ENCODE results near the gene ERCC2.
"Not testable (repeated sequence)": the region's sequence is repeated elsewhere in the genome, so short reads cannot be mapped to it uniquely, and the experiment has no call there.

ERCC2 gene

DNA sequence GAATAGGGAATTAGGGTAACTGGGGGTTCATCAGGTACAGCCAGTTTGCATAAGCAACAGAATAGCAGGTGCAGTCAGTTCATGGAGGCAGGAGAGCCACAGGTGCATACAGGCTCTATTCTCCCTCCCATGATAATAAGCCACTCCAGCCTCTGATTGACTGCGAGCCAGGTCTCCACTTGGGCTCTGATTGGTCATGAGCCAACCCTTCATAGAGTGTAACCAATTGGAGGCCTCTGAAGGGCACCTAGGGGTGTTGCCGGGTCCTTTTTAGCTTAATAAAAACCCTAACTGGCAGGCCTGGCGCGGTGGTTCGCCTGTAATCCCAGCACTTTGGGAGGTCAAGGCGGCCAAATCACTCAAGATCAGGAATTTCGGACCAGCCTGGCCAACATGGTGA, 39.0 kb downstream of the ERCC2 start:
- DNase-seq, result no peak

DNA sequence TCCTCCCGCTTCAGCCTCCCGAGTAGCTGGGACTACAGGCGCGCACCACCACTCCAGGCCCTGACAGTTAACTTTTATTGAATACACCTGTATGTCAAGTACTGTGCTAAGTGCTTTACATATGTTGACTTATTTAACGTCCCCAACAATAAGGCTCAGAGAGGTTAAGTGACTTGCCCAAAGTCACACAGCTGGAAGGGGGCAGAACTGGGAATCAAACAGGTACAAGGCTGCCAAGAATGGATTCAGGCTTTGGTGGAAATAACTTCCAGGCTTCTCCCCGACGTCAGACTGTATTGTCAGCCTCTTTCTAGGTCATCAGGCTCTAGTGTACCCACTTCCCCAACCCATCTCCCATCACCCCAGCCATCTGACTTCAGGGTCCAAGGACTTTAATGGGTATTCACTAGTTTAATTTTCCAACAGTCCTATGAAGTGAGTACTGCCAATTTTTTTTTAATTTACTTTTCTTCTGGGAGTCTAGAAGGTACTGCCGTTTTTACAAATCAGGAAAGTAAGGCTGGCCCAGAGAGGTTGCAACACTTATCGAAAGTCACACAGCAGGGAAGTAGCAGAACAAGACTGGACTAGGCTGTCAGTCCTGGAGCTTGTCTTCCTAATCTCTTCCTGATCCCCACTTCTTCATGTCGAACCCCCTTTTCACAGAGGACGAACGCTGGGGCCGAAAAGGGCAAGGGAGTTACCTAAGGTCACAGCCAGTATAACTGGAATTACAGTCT, 42.8 kb downstream of the ERCC2 start:
- DNase-seq, result no peak

DNA sequence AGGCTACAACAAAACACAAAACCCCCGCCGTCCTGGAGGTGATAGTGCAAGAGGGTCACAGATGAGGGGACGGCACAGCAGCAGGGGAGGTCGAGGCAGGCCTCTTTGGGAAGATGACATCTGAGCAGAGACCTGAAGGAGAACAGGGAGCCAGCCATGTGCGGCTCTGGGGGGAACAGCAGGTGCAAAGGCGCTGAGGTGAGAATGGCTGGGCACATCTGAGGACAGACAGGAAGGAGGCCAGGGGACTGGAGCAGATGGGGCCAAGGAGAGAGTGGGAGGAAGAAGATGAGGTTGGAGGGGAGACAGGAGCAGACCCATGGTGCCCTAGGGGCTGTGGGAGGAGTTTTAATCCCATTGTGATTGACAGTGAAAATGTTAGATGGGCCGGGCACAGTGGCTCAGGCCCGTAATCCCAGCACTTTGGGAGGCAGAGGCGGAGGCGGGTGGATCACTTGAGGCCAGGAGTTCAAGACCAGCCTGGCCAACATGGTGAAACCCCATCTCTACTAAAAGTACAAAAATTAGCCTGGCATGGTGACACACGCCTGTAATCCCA, 45.9 kb downstream of the ERCC2 start:
- DNase-seq, result no peak

DNA sequence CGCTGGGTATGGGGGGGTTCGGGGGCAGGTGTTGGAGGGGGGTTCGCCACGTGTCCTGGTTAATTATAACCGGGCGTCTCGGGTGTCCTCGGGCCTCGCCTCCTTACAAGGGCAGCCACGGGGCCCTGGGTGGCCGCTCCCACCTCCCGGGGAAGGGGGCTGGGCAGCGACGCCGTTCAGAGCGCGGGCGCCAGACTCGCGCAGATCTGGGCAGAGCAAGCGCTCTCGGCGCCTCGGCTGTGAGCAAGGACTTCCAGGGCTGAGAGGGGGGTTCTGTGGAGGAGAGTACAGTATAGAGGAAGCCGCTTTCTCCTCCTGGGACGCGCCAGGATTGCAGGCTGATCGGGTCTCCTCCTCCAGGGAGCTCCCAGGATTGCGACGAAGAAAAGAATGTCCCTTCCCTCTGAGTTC, 46.7 kb downstream of the ERCC2 start:
- peak; percentile 69 for DNase-seq

DNA sequence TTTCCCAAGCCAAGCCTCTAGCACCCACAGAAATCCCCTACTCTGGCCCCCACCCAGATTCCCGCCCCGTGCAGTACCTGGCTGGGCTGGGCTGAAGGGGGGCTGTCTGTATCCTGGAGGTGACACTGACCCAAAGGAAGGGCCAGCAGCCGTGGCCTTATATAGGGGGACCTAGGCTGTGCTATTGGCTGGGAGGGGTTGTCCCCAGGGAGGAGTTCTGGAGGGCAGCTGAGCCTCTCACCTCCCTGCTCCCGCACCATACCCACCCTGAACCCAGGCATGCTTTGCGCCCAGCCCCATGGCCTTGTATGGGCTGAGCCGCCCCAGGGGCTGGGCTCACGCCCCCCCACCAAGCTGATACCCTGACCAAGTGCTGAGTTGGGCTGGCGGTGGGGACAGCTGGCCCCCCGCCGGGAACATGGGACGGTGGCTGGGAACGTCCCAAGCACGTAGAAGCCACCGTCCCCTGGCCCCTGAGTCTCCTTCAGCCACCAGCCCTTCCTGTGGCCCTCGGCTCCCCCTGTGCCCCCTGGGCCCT, 47.6 kb downstream of the ERCC2 start, which contains the start of gene CKM:
CKM (minus strand) TSS at position 132 of the 538 bp plus-strand sequence. CDS start 3,162 bp downstream, outside the sequence.
- no peak for DNase-seq

DNA sequence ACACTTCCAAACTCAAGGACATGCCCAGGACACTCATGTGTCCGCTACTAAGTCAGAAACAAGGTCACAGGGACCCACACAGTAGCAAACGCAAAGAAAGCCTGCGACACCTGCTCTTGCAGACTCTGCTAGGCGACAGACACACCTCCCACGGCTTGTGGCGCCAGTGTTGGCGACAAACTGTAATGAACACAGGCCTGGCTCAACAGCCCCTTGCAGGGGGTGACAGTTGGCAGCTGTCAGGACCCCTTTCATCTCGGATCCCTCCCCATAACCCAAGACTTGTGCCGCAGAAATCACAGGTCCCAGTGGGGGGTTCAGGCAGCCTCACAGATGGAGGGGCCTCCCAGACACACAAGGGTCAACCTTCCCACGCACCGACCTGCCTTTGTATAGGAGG, 48.1 kb downstream of the ERCC2 start:
- no peak for DNase-seq

DNA sequence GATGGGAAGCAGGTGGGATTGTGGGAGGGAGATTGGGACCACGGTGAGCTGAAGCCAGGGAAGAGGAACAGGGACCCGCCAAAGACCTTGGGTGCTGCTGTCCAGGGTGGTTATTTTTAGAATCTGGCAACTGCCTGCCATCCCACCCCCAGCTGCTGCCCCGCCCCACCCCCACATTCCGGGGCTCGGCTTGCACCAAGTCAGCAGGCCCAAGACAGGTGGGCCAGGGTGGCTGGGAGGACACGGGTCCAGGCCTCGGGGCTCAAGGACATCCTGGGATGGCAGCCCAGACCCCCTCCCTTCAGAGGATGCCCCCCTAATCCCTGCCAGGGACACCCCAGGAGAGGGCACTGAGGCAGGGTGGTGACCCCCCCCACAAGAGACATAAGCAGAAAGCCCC, 48.5 kb downstream of the ERCC2 start:
- no peak for DNase-seq

DNA sequence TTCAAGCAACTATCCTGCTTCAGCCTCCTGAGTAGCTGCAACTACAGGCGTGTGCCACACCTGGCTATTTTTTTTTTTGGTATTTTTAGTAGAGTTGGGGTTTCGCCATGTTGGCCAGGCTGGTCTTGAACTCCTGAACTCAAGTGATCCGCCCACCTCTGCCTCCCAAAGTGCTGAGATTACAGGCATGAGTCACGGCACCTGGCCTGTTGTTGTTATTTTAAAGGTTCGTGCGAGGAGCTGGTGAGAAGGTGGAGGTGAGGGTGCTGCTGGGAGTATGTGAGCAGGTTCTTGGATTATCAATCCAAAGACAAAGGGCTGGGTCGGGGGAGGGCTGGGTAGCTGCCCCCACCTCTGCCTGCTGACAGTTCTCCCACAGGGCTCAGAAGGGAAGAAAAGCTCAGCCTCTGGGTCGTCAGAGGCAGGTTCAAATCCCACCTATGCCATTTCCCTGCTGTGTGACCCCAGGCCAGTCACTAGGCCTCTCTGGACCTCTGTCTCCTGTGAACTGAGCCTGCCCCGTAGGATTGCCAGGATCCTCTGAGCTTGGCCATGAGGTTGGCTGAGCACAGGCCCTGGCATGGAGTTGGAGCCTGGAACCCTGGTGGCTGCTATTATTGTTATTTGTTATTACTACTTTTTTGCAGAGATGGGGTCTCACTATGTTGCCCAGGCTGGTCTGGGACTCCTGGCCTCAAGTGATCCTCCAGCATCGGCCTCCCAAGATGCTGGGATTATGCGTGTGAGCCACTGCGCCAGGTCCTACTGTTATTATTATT, 49.2 kb downstream of the ERCC2 start:
- no peak for DNase-seq

DNA sequence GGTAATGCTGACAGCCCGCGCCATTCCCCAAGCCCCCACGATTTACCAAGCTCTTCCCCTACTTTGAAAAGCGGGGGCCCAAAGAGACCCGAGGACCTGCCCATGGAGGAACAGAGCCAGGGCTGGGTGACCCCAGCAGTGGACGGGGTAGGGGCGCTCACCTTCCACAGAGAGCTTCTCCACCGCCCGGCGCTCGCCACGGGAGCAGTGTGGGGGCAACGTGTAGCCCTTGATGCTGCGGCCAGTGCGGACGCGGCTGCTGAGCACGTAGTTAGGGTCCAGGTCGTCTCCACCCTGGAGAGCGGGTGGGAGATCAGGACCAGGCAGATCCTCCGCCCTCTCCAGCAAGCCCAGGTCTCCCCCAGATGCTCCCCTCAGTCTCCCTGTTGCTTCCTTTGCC, 55.1 kb downstream of the ERCC2 start:
- DNase-seq, result no peak

DNA sequence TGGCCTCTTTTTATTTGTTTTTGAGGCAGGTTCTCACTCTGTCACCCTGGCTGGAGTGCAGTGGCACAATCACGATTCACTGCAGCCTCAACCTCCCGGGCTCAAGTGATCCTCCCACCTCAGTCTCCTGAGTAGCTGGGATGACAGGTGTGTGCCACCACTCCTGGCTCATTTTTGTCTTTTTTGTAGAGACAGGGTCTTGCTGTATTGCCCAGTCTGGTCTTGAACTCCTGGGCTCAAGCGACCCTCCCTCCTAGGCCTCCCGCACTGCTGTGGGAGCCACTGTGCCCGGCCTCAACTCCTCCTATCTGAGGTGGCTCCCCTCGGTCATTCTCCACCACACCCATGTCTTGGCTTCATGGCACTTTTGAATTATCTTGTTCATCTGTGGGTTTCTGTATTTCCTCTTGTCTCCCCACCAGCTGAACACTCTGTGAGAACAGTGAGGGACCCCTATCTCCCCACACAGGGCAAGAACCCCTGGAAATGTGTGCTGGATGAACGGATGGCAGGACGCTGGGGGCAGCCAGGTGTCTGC, 55.6 kb downstream of the ERCC2 start:
- DNase-seq, result no peak

DNA sequence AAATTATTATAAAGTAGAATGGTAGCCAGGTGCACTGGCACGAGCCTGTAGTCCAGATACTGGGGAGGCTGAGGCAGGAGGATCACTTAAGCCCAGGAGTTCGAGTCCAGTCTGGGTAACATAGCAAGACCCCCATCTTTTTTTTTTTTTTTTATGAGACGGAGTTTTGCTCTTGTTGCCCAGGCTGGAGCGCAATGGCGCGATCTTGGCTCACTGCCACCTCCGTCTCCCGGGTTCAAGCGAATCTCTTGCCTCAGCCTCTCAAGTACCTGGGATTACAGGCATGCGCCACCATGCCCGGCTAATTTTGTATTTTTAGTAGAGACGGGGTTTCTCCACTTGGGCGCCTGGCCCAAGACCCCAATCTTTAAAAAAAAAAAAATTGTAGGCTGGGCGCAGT, 58.1 kb downstream of the ERCC2 start:
- not testable (repeated sequence) for DNase-seq

DNA sequence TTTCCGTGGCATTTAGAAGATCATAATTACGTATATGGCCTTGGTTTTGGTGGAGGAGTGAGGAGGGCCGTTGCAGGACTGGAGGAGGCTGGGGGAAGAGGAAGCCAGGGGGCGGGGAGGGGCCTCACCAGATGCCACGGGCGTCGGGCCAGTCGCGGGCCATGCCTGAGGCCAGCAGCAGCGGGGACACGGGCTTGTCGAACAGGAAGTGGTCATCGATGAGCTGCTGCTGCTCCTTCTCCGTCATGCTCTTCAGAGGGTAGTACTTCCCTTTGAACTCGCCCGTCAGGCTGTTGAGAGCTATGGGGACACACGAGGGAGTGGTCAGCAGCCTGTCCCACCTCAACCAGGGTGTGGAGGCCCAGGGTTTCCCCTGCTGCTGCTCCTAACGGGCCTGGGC, 58.8 kb downstream of the ERCC2 start:
- DNase-seq, result peak; percentile 62

DNA sequence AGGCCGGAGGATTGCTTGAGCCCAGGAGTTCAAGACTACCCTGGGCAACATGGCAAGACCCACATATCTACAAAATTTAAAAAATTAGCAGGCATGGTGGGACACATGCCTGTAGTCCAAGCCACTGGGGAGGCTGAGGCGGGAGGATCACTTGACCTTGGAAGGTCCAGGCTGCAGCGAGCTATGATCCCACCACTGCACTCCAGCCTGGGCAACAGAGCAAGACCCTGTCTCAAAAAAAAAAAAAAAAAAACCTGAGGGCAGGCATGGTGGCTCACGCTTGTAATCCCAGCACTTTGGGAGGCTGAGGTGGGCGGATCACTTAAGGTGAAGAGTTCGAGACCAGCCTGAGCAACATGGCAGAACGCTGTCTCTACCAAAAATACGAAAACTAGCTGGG, 61.1 kb downstream of the ERCC2 start:
- DNase-seq, result not testable (repeated sequence)

DNA sequence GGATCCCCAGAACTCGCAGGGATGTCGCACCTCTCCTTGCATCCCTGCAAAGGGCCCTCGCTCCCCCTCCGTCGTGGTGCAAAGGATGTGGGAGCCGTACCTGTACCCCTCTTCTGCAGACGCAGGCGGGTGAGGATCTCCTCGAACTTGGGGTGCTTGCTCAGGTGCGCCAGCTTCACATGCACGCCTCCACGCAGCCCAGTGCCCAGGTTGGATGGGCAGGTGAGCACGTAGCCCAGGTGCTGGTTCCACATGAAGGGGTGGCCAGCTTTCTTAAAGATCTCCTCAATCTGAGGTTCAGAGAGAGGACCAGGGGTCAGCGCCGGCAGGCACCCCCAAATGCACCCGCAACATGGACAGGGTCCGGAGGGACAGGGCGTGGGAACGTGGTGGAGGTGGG, 63.0 kb downstream of the ERCC2 start:
- DNase-seq, result no peak

DNA sequence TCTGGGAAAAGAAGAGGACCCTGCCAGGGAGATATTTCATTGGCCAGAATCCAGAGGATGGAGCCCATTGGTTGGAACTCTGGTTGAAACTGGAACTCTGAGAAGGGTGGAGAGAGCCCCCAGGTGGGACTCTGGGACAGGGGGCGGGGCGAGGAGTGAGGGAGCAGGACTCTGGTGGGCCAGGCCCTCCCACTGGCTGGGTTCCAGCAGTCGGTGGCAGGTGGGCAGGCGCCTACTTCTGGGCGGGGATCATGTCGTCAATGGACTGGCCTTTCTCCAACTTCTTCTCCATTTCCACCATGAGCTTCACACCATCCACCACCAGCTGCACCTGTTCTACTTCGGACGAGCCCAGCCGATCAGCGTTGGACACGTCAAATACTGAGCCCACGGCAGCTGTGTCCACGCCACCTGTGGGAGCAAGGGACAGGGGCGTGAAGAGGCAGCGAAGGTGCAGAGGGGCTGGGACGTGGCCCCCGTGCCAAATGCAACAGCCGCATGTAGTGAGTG, 63.8 kb downstream of the ERCC2 start:
- no peak for DNase-seq

DNA sequence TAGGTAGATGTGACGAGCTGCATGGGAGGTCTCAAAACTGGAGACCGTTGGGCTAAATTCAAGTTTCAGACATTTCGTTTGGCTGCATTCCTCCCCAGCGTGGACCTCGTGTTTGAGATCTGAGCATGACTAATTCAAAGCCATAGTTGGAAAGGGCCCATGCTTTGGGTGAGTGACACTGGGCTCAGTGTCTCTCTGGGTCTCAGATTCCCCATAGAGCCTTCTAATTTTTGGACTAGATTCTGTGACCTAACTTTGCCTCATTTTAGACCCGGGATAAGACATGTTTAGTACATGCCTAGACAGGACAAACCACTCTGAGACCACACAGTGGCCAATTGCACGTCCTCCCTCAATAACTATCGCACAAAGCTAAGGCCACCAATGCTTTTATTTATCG, 64.3 kb downstream of the ERCC2 start:
- DNase-seq, result no peak

DNA sequence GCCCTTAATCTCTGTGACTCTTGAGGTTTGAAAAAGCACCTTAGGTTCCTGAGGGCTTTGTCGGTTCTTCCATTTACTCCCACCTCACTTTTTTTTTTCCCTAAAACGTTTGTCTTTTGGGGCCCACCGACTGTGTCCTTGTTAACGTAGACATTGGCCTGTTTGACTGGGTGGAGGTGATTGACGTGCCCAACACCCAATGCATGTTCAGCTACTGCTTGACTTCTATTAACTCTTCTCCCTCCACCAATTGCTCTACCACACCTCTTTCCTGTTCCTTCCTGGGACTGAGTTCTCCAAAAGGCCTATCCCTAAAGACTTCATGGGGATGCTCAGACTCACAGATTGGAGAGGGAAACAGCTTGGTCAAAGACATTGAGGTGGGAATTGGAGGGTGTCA, 65.0 kb downstream of the ERCC2 start:
- no peak for DNase-seq

DNA sequence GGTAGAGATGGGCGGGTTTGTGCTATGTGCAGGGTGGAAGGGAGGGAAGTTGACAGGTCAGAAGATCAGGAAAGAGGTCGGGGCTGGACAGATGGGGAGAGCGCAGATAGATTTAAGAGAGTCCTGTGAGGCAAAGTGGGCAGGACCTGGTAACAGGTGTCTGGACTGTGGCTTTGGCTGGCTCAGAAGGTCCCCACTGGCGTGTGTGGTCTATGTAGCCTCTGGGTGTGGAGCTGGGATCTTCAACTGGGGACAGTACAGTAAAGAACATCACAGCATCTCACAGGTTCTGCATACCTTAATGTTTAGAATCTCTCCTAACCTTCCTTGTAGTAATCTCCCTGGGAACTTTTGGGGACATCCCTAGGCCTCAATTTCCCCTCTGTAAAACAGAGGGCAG, 65.4 kb downstream of the ERCC2 start:
- DNase-seq, result no peak

DNA sequence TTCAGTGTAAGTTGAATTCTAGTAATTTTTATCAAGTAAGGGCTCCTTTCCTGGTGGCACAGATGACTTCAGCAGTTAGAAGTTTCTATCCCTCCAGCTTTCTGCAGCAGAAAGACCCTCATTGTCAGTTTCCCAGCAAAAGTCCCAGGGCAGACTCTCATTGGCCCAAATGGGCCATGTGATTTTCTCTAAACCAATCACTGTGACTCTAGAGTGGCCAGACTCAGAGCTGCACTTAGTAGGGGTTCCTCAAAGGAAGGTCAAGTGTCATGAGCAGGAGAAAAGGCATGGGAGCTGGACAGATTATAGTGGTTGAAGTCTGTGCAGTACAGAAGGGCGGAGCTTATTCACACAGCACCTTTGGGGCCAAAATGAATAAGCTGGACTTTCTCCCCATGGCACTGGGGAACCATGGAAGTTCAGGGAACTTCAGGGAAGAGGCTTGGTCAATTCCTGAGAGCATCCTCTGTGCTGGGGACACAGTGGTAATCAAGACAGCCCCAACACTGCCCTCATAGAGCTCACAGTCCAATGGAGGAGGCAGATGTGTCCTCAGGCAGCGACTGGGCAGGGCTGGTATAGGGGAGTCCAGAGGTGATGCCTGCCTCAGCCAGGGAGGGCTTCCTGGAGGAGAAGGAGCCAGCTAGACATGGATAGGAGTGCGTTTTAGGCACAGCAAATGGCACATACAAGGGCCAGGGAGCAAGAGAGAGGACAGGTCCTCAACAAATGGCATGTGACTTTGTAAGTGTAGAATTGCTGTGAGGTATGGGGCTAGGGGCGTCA, 66.0 kb downstream of the ERCC2 start:
- DNase-seq, result no peak

DNA sequence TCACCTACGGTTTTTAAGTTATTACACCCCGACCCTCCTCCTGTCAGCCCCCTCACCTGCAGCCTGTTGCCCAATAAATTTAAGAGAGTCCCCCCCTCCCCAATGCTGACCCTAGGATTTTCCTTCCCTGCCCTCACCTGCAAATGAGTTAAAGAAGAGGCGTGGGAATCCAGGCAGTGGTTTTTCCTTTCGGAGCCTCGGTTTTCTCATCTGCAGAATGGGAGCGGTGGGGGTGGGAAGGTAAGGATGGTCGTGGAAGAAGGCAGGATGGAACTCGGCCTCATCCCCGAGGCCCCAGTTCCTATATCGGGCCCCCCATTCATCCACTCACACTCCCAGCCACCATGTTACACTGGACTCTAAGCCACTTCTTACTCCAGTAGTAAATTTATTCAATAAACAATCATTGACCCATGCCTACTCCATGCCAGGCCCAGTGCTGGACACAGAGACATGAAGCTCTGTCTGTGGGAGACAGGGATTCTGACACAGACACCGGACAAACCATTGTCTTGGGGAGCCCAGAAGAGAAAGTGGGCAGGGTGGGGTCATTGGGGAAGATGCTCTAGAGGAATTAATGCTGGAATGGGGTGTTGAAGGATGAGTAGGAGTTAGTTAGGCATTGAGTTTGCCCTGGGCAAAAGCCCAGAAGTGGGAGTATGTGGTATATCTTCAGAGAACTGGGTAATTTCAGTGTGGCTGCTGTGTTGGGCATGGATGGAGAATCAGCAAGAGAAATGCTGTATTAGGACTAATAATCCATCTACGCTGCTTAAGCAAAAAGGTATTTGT, 66.9 kb downstream of the ERCC2 start:
- DNase-seq, result no peak

DNA sequence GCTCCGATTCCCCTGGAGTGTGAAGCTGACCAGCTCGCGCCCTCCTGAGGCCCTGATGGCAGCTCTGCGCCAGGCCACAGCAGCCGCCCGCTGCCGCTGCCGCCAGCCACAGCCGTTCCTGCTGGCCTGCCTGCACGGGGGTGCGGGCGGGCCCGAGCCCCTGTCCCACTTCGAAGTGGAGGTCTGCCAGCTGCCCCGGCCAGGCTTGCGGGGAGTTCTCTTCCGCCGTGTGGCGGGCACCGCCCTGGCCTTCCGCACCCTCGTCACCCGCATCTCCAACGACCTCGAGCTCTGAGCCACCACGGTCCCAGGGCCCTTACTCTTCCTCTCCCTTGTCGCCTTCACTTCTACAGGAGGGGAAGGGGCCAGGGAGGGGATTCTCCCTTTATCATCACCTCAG, 68.0 kb downstream of the ERCC2 start:
- DNase-seq, result no peak

Data from islet precursor cell (in vitro differentiated cells).